ENCODE results near the gene PTPRH. TPM values are rescaled to one million over a fixed set of nuclear protein-coding genes. Genes with fewer than 3 reads are reported as not detected.

PTPRH gene
- total RNA-seq, 1 experiment from 2014 or later: 34.6 TPM

GRCh38 chr19:55160128-55160985 lies 48.9 kb downstream of the PTPRH start:
- H3K4me1 Mint-ChIP-seq (ENCODE audit: low read depth, unreplicated experiment): peaks cover 24% of the 10 kb centered on the region
- no peak overlapping the region for H3K27ac Mint-ChIP-seq (ENCODE audit: unreplicated experiment)
- peaks cover 43% of the 10 kb centered on the region for H3K36me3 Mint-ChIP-seq (ENCODE audit: insufficient read depth, unreplicated experiment)
- CTCF ChIA-PET: interaction anchor here (0.7 to 2.5 kb wide), 9 partner anchors 9 to 247 kb away, joined by 3 to 14 read pairs (median 6); partner anchors contain the start of genes KMT5C and UBE2S
- H3K27me3 Mint-ChIP-seq (ENCODE audit: unreplicated experiment): peaks cover 29% of the 10 kb centered on the region
- peak; percentile 98 for DNase-seq
- H3K4me3 Mint-ChIP-seq (ENCODE audit: low read depth, unreplicated experiment): no peak overlapping the region
- TF ChIP-seq CTCF (IDR thresholded peaks at IDR 0.05; ENCODE audit: unreplicated experiment): peak; percentile 96
- no peaks in the 10 kb centered on the region for H3K9me3 Mint-ChIP-seq (ENCODE audit: low read depth, unreplicated experiment)
- no TSS peak for BruUV-seq (replicated peaks)
- intact Hi-C loops (cut with micrococcal nuclease; ENCODE audit: unreplicated experiment): no loop called here

GRCh38 chr19:55158848-55159749 lies 50.2 kb downstream of the PTPRH start:
- DNase-seq: peak; percentile 59
- Mint-ChIP-seq H3K4me1 (ENCODE audit: low read depth, unreplicated experiment) (peaks cover 24% of the 10 kb centered on the region), H3K4me3 (ENCODE audit: low read depth, unreplicated experiment) (no peak overlapping the region), H3K27ac (ENCODE audit: unreplicated experiment) (no peak overlapping the region), H3K9me3 (ENCODE audit: low read depth, unreplicated experiment) (no peaks in the 10 kb centered on the region), H3K36me3 (ENCODE audit: insufficient read depth, unreplicated experiment) (peaks cover 41% of the 10 kb centered on the region), H3K27me3 (ENCODE audit: unreplicated experiment) (peaks cover 29% of the 10 kb centered on the region)
- intact Hi-C loops (cut with micrococcal nuclease; ENCODE audit: unreplicated experiment): no loop called here
- CTCF ChIA-PET: interaction anchor here (0.6 to 2.5 kb wide), 5 partner anchors 16 to 457 kb away, joined by 3 to 13 read pairs (median 5); partner anchors contain the start of genes KMT5C and UBE2S
- no TSS peak for BruUV-seq (replicated peaks)
- no peak for TF ChIP-seq CTCF (IDR thresholded peaks at IDR 0.05; ENCODE audit: unreplicated experiment)

GRCh38 chr19:55158423-55158822 lies 50.9 kb downstream of the PTPRH start:
- H3K9me3 Mint-ChIP-seq (ENCODE audit: low read depth, unreplicated experiment): no peaks in the 10 kb centered on the region
- BruUV-seq (replicated peaks): no TSS peak
- H3K36me3 Mint-ChIP-seq (ENCODE audit: insufficient read depth, unreplicated experiment): peaks cover 41% of the 10 kb centered on the region
- peaks cover 24% of the 10 kb centered on the region for H3K4me1 Mint-ChIP-seq (ENCODE audit: low read depth, unreplicated experiment)
- H3K27me3 Mint-ChIP-seq (ENCODE audit: unreplicated experiment): peaks cover 29% of the 10 kb centered on the region
- CTCF ChIA-PET: no interaction called here
- no peak for DNase-seq
- intact Hi-C loops (cut with micrococcal nuclease; ENCODE audit: unreplicated experiment): no loop called here
- H3K4me3 Mint-ChIP-seq (ENCODE audit: low read depth, unreplicated experiment): no peak overlapping the region
- no peak for TF ChIP-seq CTCF (IDR thresholded peaks at IDR 0.05; ENCODE audit: unreplicated experiment)
- no peak overlapping the region for H3K27ac Mint-ChIP-seq (ENCODE audit: unreplicated experiment)

GRCh38 chr19:55157064-55157908 lies 52.0 kb downstream of the PTPRH start, which contains the start of gene TNNI3:
TSS of gene TNNI3 (minus strand) at chr19:55157732. CDS start at chr19:55157589, 143 bp downstream.
- no TSS peak for BruUV-seq (replicated peaks)
- TF ChIP-seq CTCF (IDR thresholded peaks at IDR 0.05; ENCODE audit: unreplicated experiment): no peak
- CTCF ChIA-PET: interaction anchor here (0.6 to 1.0 kb wide), 2 partner anchors 8 to 11 kb away, joined by 3 read pairs; no protein-coding TSS in a partner anchor
- Mint-ChIP-seq H3K36me3 (ENCODE audit: insufficient read depth, unreplicated experiment) (peaks cover 41% of the 10 kb centered on the region), H3K27me3 (ENCODE audit: unreplicated experiment) (peaks cover 29% of the 10 kb centered on the region), H3K9me3 (ENCODE audit: low read depth, unreplicated experiment) (no peaks in the 10 kb centered on the region), H3K4me3 (ENCODE audit: low read depth, unreplicated experiment) (peak within 1 kb of the TSS; percentile 55), H3K27ac (ENCODE audit: unreplicated experiment) (no peak within 1 kb of the TSS), H3K4me1 (ENCODE audit: low read depth, unreplicated experiment) (peaks cover 24% of the 10 kb centered on the region)
- no peak for DNase-seq
- intact Hi-C loops (cut with micrococcal nuclease; ENCODE audit: unreplicated experiment): no loop called here

Measured in Calu3 (cell line).